Measurements from ENCODE around the gene HES5. TPM values are rescaled to one million over a fixed set of nuclear protein-coding genes. Genes with fewer than 3 reads are reported as not detected.

Gene HES5
- total RNA-seq, 1 experiment from 2014 or later, result 0.84 TPM

GRCh38 chr1:2561898-2562895 lies 32.1 kb upstream of the HES5 start:
- Histone ChIP-seq H3K27me3 (ENCODE audit: low read length) (0 out of 2 replicates have a peak, but pooled peaks cover 6% of the 10 kb centered on the region), H3K4me1 (ENCODE audit: insufficient read depth, low read length) (no peaks in the 10 kb centered on the region), H3K27ac (ENCODE audit: low read length) (no peak overlapping the region), H3K79me2 (ENCODE audit: low read length) (no peaks in the 10 kb centered on the region), H3K4me2 (ENCODE audit: low read length) (no peak overlapping the region), H3K36me3 (ENCODE audit: low read depth, low read length) (no peaks in the 10 kb centered on the region), H4K20me1 (ENCODE audit: low read length) (no peaks in the 10 kb centered on the region), H3K4me3 (ENCODE audit: low read length) (no peak overlapping the region), H3F3A (ENCODE audit: low read length, unreplicated experiment) (no peaks in the 10 kb centered on the region), H3K9me2 (replicated peaks; ENCODE audit: low read length) (no peaks in the 10 kb centered on the region), H3K9me3 (ENCODE audit: low read length) (no peaks in the 10 kb centered on the region), H2AFZ (ENCODE audit: low read length) (no peak overlapping the region), H3K9ac (ENCODE audit: low read length) (no peak overlapping the region)
- intact Hi-C loops (cut with micrococcal nuclease), result no loop called here
- POLR2A ChIA-PET (ENCODE audit: unreplicated experiment), result no interaction called here
- DNase-seq (no peak), ATAC-seq (no peak)
- no TSS peak for BruUV-seq (replicated peaks)
- CTCF ChIA-PET, result interaction anchor here (0.6 to 1.0 kb wide), 3 partner anchors 10 to 276 kb away, joined by 3 to 13 read pairs (median 7); no protein-coding TSS in a partner anchor
- peak; percentile 71 for TF ChIP-seq CTCF (conservative IDR thresholded peaks at IDR 0.05; ENCODE audit: low read depth, low read length)
- TF ChIP-seq EZH2phosphoT487 (IDR thresholded peaks at IDR 0.05; ENCODE audit: borderline replicate concordance, low read length), result no peak

- Histone ChIP-seq H3K9ac (ENCODE audit: low read length) (no peak overlapping the region), H3K27ac (ENCODE audit: low read length) (no peak overlapping the region), H4K20me1 (ENCODE audit: low read length) (no peaks in the 10 kb centered on the region), H3K9me2 (replicated peaks; ENCODE audit: low read length) (no peaks in the 10 kb centered on the region), H3K4me1 (ENCODE audit: insufficient read depth, low read length) (peaks cover 7% of the 10 kb centered on the region; the same call in 1 of the 2 replicates), H3K4me3 (ENCODE audit: low read length) (no peak overlapping the region), H3K79me2 (ENCODE audit: low read length) (no peaks in the 10 kb centered on the region), H3K4me2 (ENCODE audit: low read length) (no peak overlapping the region), H3K36me3 (ENCODE audit: low read depth, low read length) (no peaks in the 10 kb centered on the region), H3K27me3 (ENCODE audit: low read length) (0 out of 2 replicates have a peak, but pooled peaks cover 6% of the 10 kb centered on the region), H2AFZ (ENCODE audit: low read length) (no peak overlapping the region), H3F3A (ENCODE audit: low read length, unreplicated experiment) (no peaks in the 10 kb centered on the region), H3K9me3 (ENCODE audit: low read length) (no peaks in the 10 kb centered on the region)
- ATAC-seq (no peak), DNase-seq (no peak)
- ChIA-PET POLR2A (ENCODE audit: unreplicated experiment) (no interaction called here), CTCF (interaction anchor here (0.6 to 1.0 kb wide), 2 partner anchors 11 to 76 kb away, joined by 3 to 7 read pairs; no protein-coding TSS in a partner anchor)
- no TSS peak for BruUV-seq (replicated peaks)
- no peak for TF ChIP-seq CTCF (conservative IDR thresholded peaks at IDR 0.05; ENCODE audit: low read depth, low read length)
- no peak for TF ChIP-seq EZH2phosphoT487 (IDR thresholded peaks at IDR 0.05; ENCODE audit: borderline replicate concordance, low read length)
- TF ChIP-seq EZH2 (IDR thresholded peaks at IDR 0.05; ENCODE audit: low read length, unreplicated experiment), result no peak
- intact Hi-C loops (cut with micrococcal nuclease), result no loop called here
Observed at GRCh38 chr1:2561446-2561845, 31.4 kb upstream of the HES5 start.
